Liver (tissue), 9 donors: ENCODE measurements around the gene CTDSP2. TPM values are rescaled to one million over a fixed set of nuclear protein-coding genes. Genes with fewer than 3 reads are reported as not detected.
"Not testable (repeated sequence)": the region's sequence is repeated elsewhere in the genome, so short reads cannot be mapped to it uniquely, and the experiment has no call there.

Source experiments
- DNase-seq: peaks from one replicate; pipeline ENCODE4 v3.0.0-alpha.2; 2017; ENCODE audit warnings: low spot score
- H3K27ac ChIP-seq, 2 donors: one replicate each; pipeline ENCODE4 v1.7.0; 2013; ENCODE audit warnings: inconsistent platforms in 2 of 2, low read length in 2 of 2, control low read depth in 1 of 2, low read depth in 1 of 2, mild to moderate bottlenecking in 1 of 2
- H3K27me3 ChIP-seq, 4 donors: one replicate each; pipeline versions ENCODE4 v1.6.1 to v1.7.0; 2013; ENCODE audit warnings: low read length in 3 of 4, inconsistent platforms in 1 of 4, mild to moderate bottlenecking in 1 of 4, moderate library complexity in 1 of 4; ENCODE audit not compliant: control insufficient read depth in 4 of 4, insufficient read depth in 4 of 4
- H3K36me3 ChIP-seq, 4 donors: one replicate each; pipeline versions ENCODE4 v1.6.1 to v1.7.0; 2013; ENCODE audit warnings: low read length in 3 of 4, mild to moderate bottlenecking in 3 of 4, low read depth in 1 of 4, moderate library complexity in 1 of 4; ENCODE audit not compliant: control insufficient read depth in 4 of 4, insufficient read depth in 3 of 4
- H3K4me1 ChIP-seq, 4 donors: one replicate each; pipeline versions ENCODE4 v1.6.1 to v1.7.0; 2013; ENCODE audit warnings: low read length in 3 of 4, mild to moderate bottlenecking in 3 of 4, moderate library complexity in 1 of 4; ENCODE audit not compliant: control insufficient read depth in 4 of 4, insufficient read depth in 4 of 4
- H3K4me3 ChIP-seq, 3 donors: one replicate each; pipeline versions ENCODE4 v1.6.1 to v1.7.0; 2013; ENCODE audit warnings: low read length in 3 of 3, control low read depth in 1 of 3, low read depth in 1 of 3, mild to moderate bottlenecking in 1 of 3
- H3K9ac ChIP-seq, 2 donors: one replicate each; pipeline ENCODE4 v1.7.0; 2013; ENCODE audit warnings: low read length in 2 of 2, mild to moderate bottlenecking in 2 of 2, moderate library complexity in 2 of 2, control low read depth in 1 of 2, low read depth in 1 of 2
- H3K9me3 ChIP-seq, 4 donors: one replicate each; pipeline versions ENCODE4 v1.6.1 to v1.7.0; 2013; ENCODE audit warnings: low read length in 3 of 4; ENCODE audit not compliant: control insufficient read depth in 4 of 4
- ATF3 ChIP-seq: IDR thresholded peaks from 2 replicates; pipeline ENCODE4 v1.6.1; 2016; ENCODE audit warnings: antibody characterized with exemption
- CTCF ChIP-seq: fragments of 150-350 bp; IDR thresholded peaks from 2 replicates; pipeline ENCODE4 v1.5.1; 2017; ENCODE audit warnings: improper control_type of control experiment, low read depth, low read length; ENCODE audit not compliant: missing input control
- EGR1 ChIP-seq, 2 donors: IDR thresholded peaks; 2 replicates each; pipeline ENCODE4 v1.6.1; 2016 to 2018; ENCODE audit warnings: antibody characterized with exemption in 2 of 2, low read depth in 2 of 2
- FOXA1 ChIP-seq: IDR thresholded peaks from 2 replicates; pipeline ENCODE4 v1.6.1; 2016; ENCODE audit warnings: antibody characterized with exemption
- FOXA2 ChIP-seq: IDR thresholded peaks from 2 replicates; pipeline ENCODE4 v1.6.1; 2016; ENCODE audit warnings: antibody characterized with exemption
- HNF4A ChIP-seq, 2 donors: conservative IDR thresholded peaks; 2 replicates each; pipeline ENCODE4 v1.6.1; 2016; ENCODE audit warnings: antibody characterized with exemption in 2 of 2, mild to moderate bottlenecking in 2 of 2
- HNF4G ChIP-seq: IDR thresholded peaks from 2 replicates; pipeline ENCODE4 v1.6.1; 2016; ENCODE audit warnings: antibody characterized with exemption
- JUND ChIP-seq, 2 donors: IDR thresholded peaks; 2 replicates each; pipeline ENCODE4 v1.6.1; 2016; ENCODE audit warnings: antibody characterized with exemption in 2 of 2
- MAX ChIP-seq: IDR thresholded peaks from 2 replicates; pipeline ENCODE4 v1.6.1; 2016; ENCODE audit warnings: antibody characterized with exemption
- NR2F2 ChIP-seq: IDR thresholded peaks from 2 replicates; pipeline ENCODE4 v1.6.1; 2016; ENCODE audit warnings: antibody characterized with exemption
- RAD21 ChIP-seq, 2 donors: IDR thresholded peaks; 2 replicates each; pipeline ENCODE4 v1.6.1; 2016; ENCODE audit warnings: antibody characterized with exemption in 2 of 2, mild to moderate bottlenecking in 2 of 2
- REST ChIP-seq: IDR thresholded peaks from 2 replicates; pipeline ENCODE4 v1.6.1; 2016; ENCODE audit warnings: antibody characterized with exemption, mild to moderate bottlenecking
- RXRA ChIP-seq, 2 donors: IDR thresholded peaks; 2 replicates each; pipeline ENCODE4 v1.6.1; 2017 to 2018; ENCODE audit warnings: antibody characterized with exemption in 2 of 2, mild to moderate bottlenecking in 1 of 2
- SP1 ChIP-seq: IDR thresholded peaks from 2 replicates; pipeline ENCODE4 v1.6.1; 2018; ENCODE audit warnings: antibody characterized with exemption, mild to moderate bottlenecking
- TAF1 ChIP-seq: conservative IDR thresholded peaks from 2 replicates; pipeline ENCODE4 v1.6.1; 2016; ENCODE audit warnings: antibody characterized with exemption, mild to moderate bottlenecking
- YY1 ChIP-seq: IDR thresholded peaks from 2 replicates; pipeline ENCODE4 v1.6.1; 2016; ENCODE audit warnings: antibody characterized with exemption, mild to moderate bottlenecking
- ZBTB33 ChIP-seq: IDR thresholded peaks from 2 replicates; pipeline ENCODE4 v1.6.1; 2016; ENCODE audit warnings: antibody characterized with exemption
- WGBS: extraction: QIAGEN DNeasy Blood & Tissue Kit; methylation state at CpG from one replicate; pipeline ENCODE4 v1.1.7; 2013; 5-methylcytosine and 5-hydroxymethylcytosine counted together
- polyA plus RNA-seq, 2 donors: library from polyadenylated mRNA; stranded (reverse) in 1 of 2; unstranded in 1 of 2; fragments of 200-250 nt in 1 of 2; fragments of >200 nt in 1 of 2; fragmentation: Nextera tagmentation in 1 of 2; extraction: Ambion mirVana in 1 of 2; gene quantifications; one replicate each; pipeline versions ENCODE4 v1.2.1 to v1.2.3, GENCODE V29; 2013 to 2015
- total RNA-seq, 2 donors: library from RNA; depleted of rRNA; stranded (reverse); fragments of >200 nt; gene quantifications; one replicate each; pipeline ENCODE4 v1.2.3, GENCODE V29; 2014
- donor health status: healthy.
- donor health status: healthy.
- donor health status: healthy.
- donor health status: healthy.
- donor health status: healthy.

CTDSP2 gene
- total and polyA plus RNA-seq, 4 donors, result 20.1 to 60.9 (median 43.7) TPM

GRCh38 chr12:57859121-57859520 is 12.6 kb upstream of the CTDSP2 start:
- H3K9me3 ChIP-seq, result no peaks in the 10 kb centered on the region
- no peak overlapping the region for H3K4me3 ChIP-seq
- TF ChIP-seq FOXA1 (no peak), CTCF (no peak), EGR1 (IDR thresholded peaks at IDR 0.05; ENCODE audit: low read depth in 2 of 2) (no peak), ATF3 (no peak), SP1 (no peak), MAX (no peak), JUND (IDR thresholded peaks at IDR 0.05) (no peak), TAF1 (no peak), RXRA (IDR thresholded peaks at IDR 0.05) (no peak), HNF4A (conservative IDR thresholded peaks at IDR 0.05) (no peak), NR2F2 (no peak)
- H3K9ac ChIP-seq, result no peak overlapping the region
- DNase-seq, result no peak
- H3K27ac ChIP-seq, result no peak overlapping the region
- no peaks in the 10 kb centered on the region for H3K36me3 ChIP-seq
- 92% methylated on average over 5 of the region's 5 CpGs for WGBS
- no peaks in the 10 kb centered on the region for H3K4me1 ChIP-seq
- H3K27me3 ChIP-seq, result no peaks in the 10 kb centered on the region

- not testable (repeated sequence) for H3K36me3 ChIP-seq, H3K9me3 ChIP-seq, H3K4me3 ChIP-seq, H3K4me1 ChIP-seq, H3K27me3 ChIP-seq, H3K27ac ChIP-seq, H3K9ac ChIP-seq, DNase-seq
- whole genome bisulfite sequencing, result 95% methylated on average over 7 of the region's 7 CpGs
Measured at GRCh38 chr12:57858123-57858522, 11.6 kb upstream of the CTDSP2 start.

- no peak for DNase-seq
- TF ChIP-seq RXRA (IDR thresholded peaks at IDR 0.05) (no peak), HNF4G (no peak), FOXA2 (no peak), ATF3 (no peak), ZBTB33 (no peak), SP1 (no peak), NR2F2 (no peak), TAF1 (no peak), RAD21 (IDR thresholded peaks at IDR 0.05) (no peak), CTCF (no peak), MAX (no peak), FOXA1 (no peak), REST (no peak), EGR1 (IDR thresholded peaks at IDR 0.05; ENCODE audit: low read depth in 2 of 2) (no peak), YY1 (no peak), JUND (IDR thresholded peaks at IDR 0.05) (no peak), HNF4A (conservative IDR thresholded peaks at IDR 0.05) (no peak)
Measured at GRCh38 chr12:57854965-57855364, 8.4 kb upstream of the CTDSP2 start.

More at GRCh38 chr12:57854965-57855364, 8.4 kb upstream of the CTDSP2 start:
- 72% methylated on average over 6 of the region's 6 CpGs for WGBS
- no peaks in the 10 kb centered on the region for H3K27me3 ChIP-seq
- H3K36me3 ChIP-seq, result no peaks in the 10 kb centered on the region
- H3K9ac ChIP-seq, result no peak overlapping the region
- H3K4me1 ChIP-seq, result peaks cover 3 to 11% (median 6%) of the 10 kb centered on the region in 4 donors
- no peak overlapping the region for H3K4me3 ChIP-seq
- H3K9me3 ChIP-seq, result no peaks in the 10 kb centered on the region
- H3K27ac ChIP-seq, result no peak overlapping the region
